Thymus (tissue), 11 donors: ENCODE measurements around the gene GAK. TPM values are rescaled to one million over a fixed set of nuclear protein-coding genes. Genes with fewer than 3 reads are reported as not detected.

Experiments
- DNase-seq, 9 donors: peaks; one replicate each; pipeline ENCODE4 v3.0.0-alpha.2; 2013; ENCODE audit warnings: low spot score in 9 of 9, low read depth in 6 of 9, missing footprints in 1 of 9
- H3K27ac ChIP-seq, 2 donors: one replicate each; pipeline ENCODE4 v1.5.1; 2013; ENCODE audit warnings: control low read depth in 1 of 2, low read depth in 1 of 2, low read length in 1 of 2, mild to moderate bottlenecking in 1 of 2, moderate library complexity in 1 of 2
- H3K27me3 ChIP-seq, 2 donors: one replicate each; pipeline ENCODE4 v1.5.1; 2013; ENCODE audit warnings: low read length in 1 of 2; ENCODE audit not compliant: control insufficient read depth in 2 of 2, insufficient read depth in 1 of 2
- H3K36me3 ChIP-seq, 2 donors: one replicate each; pipeline ENCODE4 v1.5.1; 2013; ENCODE audit warnings: low read length in 1 of 2, mild to moderate bottlenecking in 1 of 2, moderate library complexity in 1 of 2; ENCODE audit not compliant: control insufficient read depth in 2 of 2, insufficient read depth in 2 of 2
- H3K4me1 ChIP-seq, 2 donors: one replicate each; pipeline ENCODE4 v1.5.1; 2013; ENCODE audit warnings: low read length in 2 of 2; ENCODE audit not compliant: control insufficient read depth in 2 of 2, insufficient read depth in 2 of 2
- H3K4me3 ChIP-seq, 2 donors: one replicate each; pipeline ENCODE4 v1.5.1; 2013; ENCODE audit warnings: low read length in 2 of 2, control low read depth in 1 of 2, mild to moderate bottlenecking in 1 of 2
- H3K9me3 ChIP-seq, 2 donors: one replicate each; pipeline ENCODE4 v1.5.1; 2013; ENCODE audit warnings: low read length in 1 of 2, mild to moderate bottlenecking in 1 of 2; ENCODE audit not compliant: control insufficient read depth in 2 of 2, insufficient read depth in 1 of 2
- WGBS: extraction: QIAGEN DNeasy Blood & Tissue Kit; methylation state at CpG from one replicate; pipeline ENCODE4 v1.1.7; 2013; 5-methylcytosine and 5-hydroxymethylcytosine counted together
- polyA plus RNA-seq: library from polyadenylated mRNA; stranded (reverse); fragments of 200-250 nt; gene quantifications from one replicate; pipeline ENCODE4 v1.2.3, GENCODE V29; 2013
- total RNA-seq: library from RNA; stranded (reverse); fragments of 120-200 nt; gene quantifications from one replicate; pipeline ENCODE4 v1.2.4, GENCODE V29; 2013
- donor health status: healthy.

Gene GAK
- total and polyA plus RNA-seq, 2 donors, result 47.5 to 230 TPM

GRCh38 chr4:832108-832507 lies 100.0 kb downstream of the GAK start:
- Histone ChIP-seq H3K27me3 (peaks cover 22 to 49% of the 10 kb centered on the region in 2 donors), H3K27ac (no peak overlapping the region), H3K36me3 (no peaks in the 10 kb centered on the region), H3K9me3 (peaks cover 4 to 40% of the 10 kb centered on the region in 2 donors), H3K4me3 (no peak overlapping the region), H3K4me1 (no peaks in the 10 kb centered on the region)
- no peak for DNase-seq
- 92% methylated on average over 7 of the region's 7 CpGs for WGBS

- no peak for DNase-seq
- peaks cover 28 to 56% of the 10 kb centered on the region in 2 donors for H3K27me3 ChIP-seq
- no peak overlapping the region for H3K4me3 ChIP-seq
- peaks cover 0 to 2% of the 10 kb centered on the region in 2 donors for H3K4me1 ChIP-seq
- no peaks in the 10 kb centered on the region for H3K36me3 ChIP-seq
- no peak overlapping the region for H3K27ac ChIP-seq
- H3K9me3 ChIP-seq, result peaks cover 4 to 33% of the 10 kb centered on the region in 2 donors
- WGBS, result 63% methylated on average over 3 of the region's 3 CpGs
Measured at GRCh38 chr4:831483-831805, 100.7 kb downstream of the GAK start.

GRCh38 chr4:830601-831482 lies 101.3 kb downstream of the GAK start:
- no peak for DNase-seq
- peaks cover 29 to 57% of the 10 kb centered on the region in 2 donors for H3K27me3 ChIP-seq
- 79% methylated on average over 23 of the region's 23 CpGs for whole genome bisulfite sequencing

GRCh38 chr4:829761-830600 lies 102.1 kb downstream of the GAK start:
- DNase-seq, result no peak

More at GRCh38 chr4:830601-831482, 101.3 kb downstream of the GAK start:
- no peaks in the 10 kb centered on the region for H3K36me3 ChIP-seq
- H3K27ac ChIP-seq, result no peak overlapping the region
- H3K9me3 ChIP-seq, result peaks cover 4 to 27% of the 10 kb centered on the region in 2 donors
- H3K4me1 ChIP-seq, result peaks cover 0 to 2% of the 10 kb centered on the region in 2 donors
- no peak overlapping the region for H3K4me3 ChIP-seq

GRCh38 chr4:829291-829690 lies 102.8 kb downstream of the GAK start:
- no peak for DNase-seq
- 92% methylated on average over 6 of the region's 6 CpGs for WGBS
- Histone ChIP-seq H3K27ac (no peak overlapping the region), H3K36me3 (no peaks in the 10 kb centered on the region), H3K9me3 (peaks cover 3 to 22% of the 10 kb centered on the region in 2 donors), H3K4me3 (no peak overlapping the region), H3K4me1 (peaks cover 8 to 12% of the 10 kb centered on the region in 2 donors), H3K27me3 (peaks cover 45 to 72% of the 10 kb centered on the region in 2 donors)

More at GRCh38 chr4:829761-830600, 102.1 kb downstream of the GAK start:
- Histone ChIP-seq H3K4me3 (no peak overlapping the region), H3K27ac (no peak overlapping the region), H3K9me3 (peaks cover 3 to 19% of the 10 kb centered on the region in 2 donors), H3K27me3 (peaks cover 38 to 65% of the 10 kb centered on the region in 2 donors), H3K36me3 (no peaks in the 10 kb centered on the region), H3K4me1 (peaks cover 2 to 8% of the 10 kb centered on the region in 2 donors)
- 72% methylated on average over 26 of the region's 26 CpGs for WGBS

- Histone ChIP-seq H3K9me3 (peaks cover 3 to 22% of the 10 kb centered on the region in 2 donors), H3K4me1 (peaks cover 8 to 12% of the 10 kb centered on the region in 2 donors), H3K4me3 (no peak overlapping the region), H3K27me3 (peaks cover 50 to 77% of the 10 kb centered on the region in 2 donors), H3K36me3 (no peaks in the 10 kb centered on the region), H3K27ac (no peak overlapping the region)
- DNase-seq, result no peak
- WGBS, result 64% methylated on average over 16 of the region's 16 CpGs
Measured at GRCh38 chr4:828641-829271, 103.4 kb downstream of the GAK start.

GRCh38 chr4:827209-828081 lies 104.7 kb downstream of the GAK start:
- H3K4me3 ChIP-seq, result no peak overlapping the region
- WGBS, result 38% methylated on average over 20 of the region's 20 CpGs
- peaks cover 3 to 18% of the 10 kb centered on the region in 2 donors for H3K9me3 ChIP-seq
- peaks cover 8 to 12% of the 10 kb centered on the region in 2 donors for H3K4me1 ChIP-seq
- DNase-seq, result no peak
- no peak overlapping the region for H3K27ac ChIP-seq
- H3K27me3 ChIP-seq, result peaks cover 61 to 83% of the 10 kb centered on the region in 2 donors
- no peaks in the 10 kb centered on the region for H3K36me3 ChIP-seq

GRCh38 chr4:826508-827208 lies 105.5 kb downstream of the GAK start:
- Histone ChIP-seq H3K4me3 (no peak overlapping the region), H3K9me3 (peaks cover 3 to 10% of the 10 kb centered on the region in 2 donors), H3K4me1 (peaks cover 8 to 12% of the 10 kb centered on the region in 2 donors), H3K36me3 (no peaks in the 10 kb centered on the region), H3K27me3 (peaks cover 64 to 91% of the 10 kb centered on the region in 2 donors), H3K27ac (no peak overlapping the region)
- 2% methylated on average over 75 of the region's 75 CpGs for WGBS
- DNase-seq, result no peak
